Brain microvascular endothelial cell (primary cell): ENCODE measurements around the gene TEFM.

Experiments used
- DNase-seq: peaks from one replicate; pipeline ENCODE4 v3.0.0-alpha.2; 2020
- H3K27ac ChIP-seq: fragments of 250-450 bp; sonication (Bioruptor Pico); 2 replicates; pipeline ENCODE4 v1.5.1; 2020; ENCODE audit warnings: mild to moderate bottlenecking, moderate library complexity
- H3K27me3 ChIP-seq: fragments of 250-450 bp; sonication (Bioruptor Pico); replicated peaks from 2 replicates; pipeline ENCODE4 v1.5.1; 2020; ENCODE audit warnings: mild to moderate bottlenecking
- H3K36me3 ChIP-seq: fragments of 250-450 bp; sonication (Bioruptor Pico); replicated peaks from 2 replicates; pipeline ENCODE4 v1.5.1; 2020; ENCODE audit warnings: mild to moderate bottlenecking
- H3K4me3 ChIP-seq: 2 replicates; pipeline ENCODE4 v1.5.1; 2011; ENCODE audit warnings: low read depth, mild to moderate bottlenecking, control low read depth, low read length, moderate library complexity
- in situ Hi-C: cut with HindIII; loops from 2 replicates; pipeline ENCODE4 v1.10.0; 2017; ENCODE audit warnings: low sequenced_read_pairs, low pct_ligation_motif_present
- TF ChIP-seq, protein P1 (sequence below): IDR thresholded peaks from 2 replicates; pipeline ENCODE4 v1.5.1; 2011; ENCODE audit warnings: low read depth, mild to moderate bottlenecking, moderate library complexity, low read length, control low read depth, inconsistent platforms; ENCODE audit errors: missing control alignments

The TEFM gene, protein sequence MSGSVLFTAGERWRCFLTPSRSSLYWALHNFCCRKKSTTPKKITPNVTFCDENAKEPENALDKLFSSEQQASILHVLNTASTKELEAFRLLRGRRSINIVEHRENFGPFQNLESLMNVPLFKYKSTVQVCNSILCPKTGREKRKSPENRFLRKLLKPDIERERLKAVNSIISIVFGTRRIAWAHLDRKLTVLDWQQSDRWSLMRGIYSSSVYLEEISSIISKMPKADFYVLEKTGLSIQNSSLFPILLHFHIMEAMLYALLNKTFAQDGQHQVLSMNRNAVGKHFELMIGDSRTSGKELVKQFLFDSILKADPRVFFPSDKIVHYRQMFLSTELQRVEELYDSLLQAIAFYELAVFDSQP

DNA sequence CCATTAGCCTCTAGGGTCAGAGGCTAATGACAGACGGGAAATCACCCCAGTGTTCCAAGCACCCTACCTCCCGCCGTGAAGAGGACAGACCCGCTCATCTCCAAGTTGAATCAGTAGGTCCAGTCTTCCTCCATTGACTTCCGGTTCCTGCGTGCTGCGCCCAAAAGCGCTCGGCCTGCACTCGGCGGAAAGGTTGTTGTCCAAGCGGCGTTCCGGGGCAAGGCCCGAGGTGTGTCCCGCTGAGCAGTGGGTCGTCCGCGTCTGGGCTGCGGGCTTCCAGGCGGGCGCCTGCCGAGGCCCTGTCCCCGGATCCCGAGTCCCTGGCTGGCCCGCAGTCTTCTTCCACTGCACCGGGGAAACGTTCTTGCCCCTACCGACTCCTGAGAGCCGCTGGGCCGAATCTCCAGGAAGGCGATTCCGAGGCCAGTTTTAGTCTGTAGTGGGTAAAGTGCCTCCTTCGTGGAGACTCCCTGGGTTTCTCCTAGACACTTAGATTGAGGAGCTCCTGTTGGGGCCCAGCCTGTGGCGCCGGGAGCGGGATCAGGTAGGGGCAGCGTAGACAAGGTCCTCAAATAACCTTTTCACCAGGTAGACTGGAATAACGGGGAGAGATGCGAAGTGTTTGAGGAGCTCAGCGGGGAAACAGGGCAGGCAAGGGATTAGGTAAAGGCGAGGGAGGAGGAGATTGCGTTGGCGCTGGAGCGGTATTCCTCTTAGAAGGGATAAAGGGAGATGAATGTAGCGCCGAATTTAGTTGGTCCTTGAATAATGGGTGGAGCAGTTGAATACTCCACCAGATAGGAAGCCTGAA is at the start of gene TEFM:
Gene TEFM (minus strand): TSS at position 138 of the 811 bp plus-strand sequence. CDS start 40 bp downstream, at position 98.
- peak; percentile 90 for DNase-seq
- Histone ChIP-seq H3K36me3 (peaks cover 8% of the 10 kb centered on the region), H3K27me3 (no peaks in the 10 kb centered on the region), H3K4me3 (peak within 1 kb of the TSS; percentile 95), H3K27ac (peak within 1 kb of the TSS; percentile 64)
- in situ Hi-C loops, result no loop called here
- TF ChIP-seq, protein P1, sequence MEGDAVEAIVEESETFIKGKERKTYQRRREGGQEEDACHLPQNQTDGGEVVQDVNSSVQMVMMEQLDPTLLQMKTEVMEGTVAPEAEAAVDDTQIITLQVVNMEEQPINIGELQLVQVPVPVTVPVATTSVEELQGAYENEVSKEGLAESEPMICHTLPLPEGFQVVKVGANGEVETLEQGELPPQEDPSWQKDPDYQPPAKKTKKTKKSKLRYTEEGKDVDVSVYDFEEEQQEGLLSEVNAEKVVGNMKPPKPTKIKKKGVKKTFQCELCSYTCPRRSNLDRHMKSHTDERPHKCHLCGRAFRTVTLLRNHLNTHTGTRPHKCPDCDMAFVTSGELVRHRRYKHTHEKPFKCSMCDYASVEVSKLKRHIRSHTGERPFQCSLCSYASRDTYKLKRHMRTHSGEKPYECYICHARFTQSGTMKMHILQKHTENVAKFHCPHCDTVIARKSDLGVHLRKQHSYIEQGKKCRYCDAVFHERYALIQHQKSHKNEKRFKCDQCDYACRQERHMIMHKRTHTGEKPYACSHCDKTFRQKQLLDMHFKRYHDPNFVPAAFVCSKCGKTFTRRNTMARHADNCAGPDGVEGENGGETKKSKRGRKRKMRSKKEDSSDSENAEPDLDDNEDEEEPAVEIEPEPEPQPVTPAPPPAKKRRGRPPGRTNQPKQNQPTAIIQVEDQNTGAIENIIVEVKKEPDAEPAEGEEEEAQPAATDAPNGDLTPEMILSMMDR, result no peak

DNA sequence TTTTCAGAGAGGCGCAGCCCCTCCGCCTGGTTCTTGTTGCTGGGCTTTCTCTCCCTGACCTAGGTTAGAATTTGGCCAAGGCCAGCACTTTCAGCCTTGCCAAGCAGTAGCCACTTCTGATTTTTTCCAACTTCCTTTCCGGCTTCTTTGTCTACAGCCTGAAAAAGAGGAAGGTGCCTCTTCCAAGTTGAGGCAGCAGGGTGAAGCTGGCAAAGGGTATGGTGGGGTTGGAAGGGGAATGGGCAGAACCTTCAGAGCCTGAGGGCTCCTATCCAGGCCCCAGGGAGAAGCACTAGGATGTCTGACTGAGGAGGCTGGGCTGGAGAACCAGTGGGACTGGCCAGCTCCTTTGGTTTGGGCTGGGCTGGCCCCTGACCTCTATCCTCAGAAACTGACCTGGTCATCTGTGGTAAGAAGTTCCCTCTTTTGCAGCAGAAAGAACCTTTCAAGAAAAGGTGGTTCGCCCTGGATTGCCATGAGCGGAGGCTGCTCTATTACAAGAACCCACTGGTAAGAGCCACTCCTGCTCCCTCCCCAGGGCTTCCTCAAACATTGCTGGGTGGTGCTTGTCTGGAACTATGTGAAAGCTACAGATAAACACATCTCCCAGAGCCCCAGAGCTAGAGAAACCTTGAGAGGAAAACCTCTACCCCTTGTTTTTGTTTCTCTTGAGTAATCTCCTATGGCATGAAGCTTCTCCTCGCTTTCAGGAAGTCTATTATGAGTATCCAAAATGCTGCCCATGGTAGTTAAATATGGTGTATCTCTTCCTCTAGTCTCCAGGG is 48.2 kb upstream of the TEFM start:
- DNase-seq, result peak; percentile 16
- Histone ChIP-seq H3K36me3 (no peaks in the 10 kb centered on the region), H3K27ac (no peak overlapping the region), H3K4me3 (no peak overlapping the region), H3K27me3 (no peaks in the 10 kb centered on the region)
- in situ Hi-C loops, result no loop called here
- TF ChIP-seq, protein P1, result no peak

DNA sequence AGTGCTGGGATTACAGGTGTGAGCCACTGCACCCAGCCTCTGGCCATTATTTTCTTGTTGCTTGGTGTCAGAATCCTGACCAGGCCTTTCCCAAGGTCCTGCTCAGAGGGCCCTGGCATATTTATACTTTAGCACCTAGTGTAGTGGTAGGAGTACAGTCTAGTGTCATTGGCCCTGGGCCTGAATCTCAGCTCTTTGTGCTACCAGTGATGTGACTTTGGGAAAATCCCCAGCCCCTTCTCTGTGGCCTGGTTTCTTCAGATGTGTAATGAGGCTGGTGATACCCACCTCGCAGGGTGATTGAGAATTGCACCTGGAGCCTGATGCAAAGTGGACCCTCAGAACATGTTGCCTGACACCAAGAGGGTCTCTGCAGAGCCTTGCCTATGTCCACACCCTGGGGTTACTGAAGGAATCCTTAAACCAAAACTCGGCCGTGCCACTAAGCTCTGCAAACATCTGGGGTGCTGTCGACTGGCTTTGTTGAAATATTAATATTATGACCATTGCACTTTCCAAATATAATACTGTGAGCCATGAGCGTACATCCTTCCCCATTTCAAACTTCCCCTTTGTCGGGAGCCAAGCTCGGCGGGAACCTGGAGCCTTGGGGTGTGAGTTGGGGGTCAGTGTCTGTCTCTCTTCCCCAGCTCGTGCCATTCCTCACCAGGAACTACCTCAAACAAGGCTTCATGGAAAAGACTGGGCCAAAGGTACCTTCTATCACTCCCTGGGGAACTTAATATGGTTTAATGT is 46.8 kb upstream of the TEFM start:
- Histone ChIP-seq H3K27me3 (no peaks in the 10 kb centered on the region), H3K27ac (no peak overlapping the region), H3K36me3 (no peaks in the 10 kb centered on the region), H3K4me3 (no peak overlapping the region)
- in situ Hi-C loops, result no loop called here
- TF ChIP-seq, protein P1, result no peak
- no peak for DNase-seq

DNA sequence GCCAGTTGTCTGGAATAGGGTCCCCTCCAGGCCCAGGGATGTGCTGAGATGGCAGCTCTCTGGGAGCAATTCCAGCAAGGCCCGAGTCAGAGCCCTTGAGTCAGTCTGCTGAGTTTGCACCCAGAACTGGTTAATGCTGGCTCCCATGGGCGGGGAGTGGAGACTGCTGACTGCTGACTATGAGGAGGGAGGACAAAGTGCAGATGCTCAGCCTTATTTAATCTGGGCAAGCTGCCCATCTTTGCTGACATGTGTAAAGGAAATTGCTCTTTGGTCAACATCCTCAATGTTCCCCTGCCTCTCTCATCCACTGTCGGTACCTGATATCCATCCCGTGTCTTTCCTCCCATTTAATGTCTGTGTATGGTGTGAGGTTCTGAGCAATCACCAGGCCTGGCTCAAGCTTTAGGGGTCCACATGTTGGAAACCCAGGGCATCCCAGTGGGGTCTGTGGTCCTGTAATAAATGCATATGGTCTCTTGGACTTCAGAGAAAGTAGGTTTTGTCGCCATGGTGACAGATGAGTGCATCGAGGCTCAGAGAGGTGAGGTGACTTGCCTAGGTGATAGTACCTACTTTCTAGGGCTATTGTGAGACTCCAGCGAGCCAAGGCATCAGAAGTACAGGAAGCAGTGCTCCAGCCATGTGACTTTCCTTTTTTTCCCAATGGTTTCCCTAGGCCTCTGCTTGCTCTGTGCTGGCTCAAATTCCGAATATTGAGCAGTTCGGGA is 44.8 kb upstream of the TEFM start:
- TF ChIP-seq, protein P1, result no peak
- peak; percentile 81 for DNase-seq
- Histone ChIP-seq H3K27me3 (no peaks in the 10 kb centered on the region), H3K4me3 (no peak overlapping the region), H3K36me3 (no peaks in the 10 kb centered on the region), H3K27ac (no peak overlapping the region)
- in situ Hi-C loops, result no loop called here

DNA sequence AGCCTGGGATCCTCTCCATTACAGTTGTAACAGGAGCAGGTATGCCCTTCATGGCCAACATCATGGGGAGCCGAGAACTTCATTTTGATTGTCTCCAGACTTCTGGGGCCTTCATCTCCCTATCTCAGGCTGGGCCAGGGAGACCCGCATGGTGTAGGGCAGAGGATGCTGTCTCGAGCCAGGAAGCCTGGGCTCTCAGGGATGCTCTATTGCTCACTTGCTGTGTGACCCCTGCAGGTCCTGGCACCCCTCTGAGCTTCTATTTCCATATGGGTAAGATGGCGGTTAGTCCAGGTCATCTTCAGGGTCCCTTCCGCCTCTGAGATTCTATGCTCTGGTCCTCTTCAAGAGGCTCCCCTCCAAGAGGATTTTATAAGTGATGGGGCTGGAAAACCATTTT is 44.2 kb upstream of the TEFM start:
- no peak overlapping the region for H3K4me3 ChIP-seq
- DNase-seq, result no peak
- no peaks in the 10 kb centered on the region for H3K27me3 ChIP-seq
- no peak overlapping the region for H3K27ac ChIP-seq
- no peaks in the 10 kb centered on the region for H3K36me3 ChIP-seq
- in situ Hi-C loops, result no loop called here
- TF ChIP-seq, protein P1, result no peak
